Measurements from ENCODE around the gene PKMYT1.

DNA sequence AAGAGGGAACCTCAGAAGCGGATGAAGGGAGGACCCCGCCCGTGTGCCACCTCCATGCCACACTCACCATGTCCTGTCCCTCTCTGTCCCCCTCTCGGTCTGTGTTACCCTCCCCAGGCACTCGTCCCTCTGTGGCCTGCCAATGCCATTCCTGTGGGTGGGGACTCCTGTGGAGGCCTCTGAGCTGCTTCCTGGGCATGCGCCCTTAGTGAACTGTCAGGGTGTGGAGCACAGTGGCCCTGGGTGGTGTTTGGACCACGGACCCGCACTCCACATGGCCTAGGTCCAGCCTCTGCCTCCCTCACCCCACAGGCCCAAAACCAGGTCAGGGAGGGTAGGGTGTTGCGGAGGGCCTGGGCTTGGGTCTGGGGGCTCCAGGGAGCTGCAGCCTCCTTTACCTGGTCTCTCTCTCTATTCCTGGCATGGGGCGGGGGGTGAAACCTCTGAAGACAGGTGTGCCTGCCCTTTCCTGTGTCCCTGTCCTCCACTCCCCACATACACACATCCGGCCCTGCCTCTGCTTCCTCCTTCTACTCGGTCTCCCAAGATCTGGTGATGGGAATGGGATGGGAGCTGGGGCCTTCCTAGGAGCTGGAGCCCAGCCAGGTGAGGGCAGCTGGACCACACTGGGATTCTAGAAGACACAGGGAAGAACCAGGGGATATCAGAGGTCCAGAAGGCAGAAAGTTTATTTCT is 11.5 kb upstream of the PKMYT1 start:
- TF ChIP-seq, protein P1, sequence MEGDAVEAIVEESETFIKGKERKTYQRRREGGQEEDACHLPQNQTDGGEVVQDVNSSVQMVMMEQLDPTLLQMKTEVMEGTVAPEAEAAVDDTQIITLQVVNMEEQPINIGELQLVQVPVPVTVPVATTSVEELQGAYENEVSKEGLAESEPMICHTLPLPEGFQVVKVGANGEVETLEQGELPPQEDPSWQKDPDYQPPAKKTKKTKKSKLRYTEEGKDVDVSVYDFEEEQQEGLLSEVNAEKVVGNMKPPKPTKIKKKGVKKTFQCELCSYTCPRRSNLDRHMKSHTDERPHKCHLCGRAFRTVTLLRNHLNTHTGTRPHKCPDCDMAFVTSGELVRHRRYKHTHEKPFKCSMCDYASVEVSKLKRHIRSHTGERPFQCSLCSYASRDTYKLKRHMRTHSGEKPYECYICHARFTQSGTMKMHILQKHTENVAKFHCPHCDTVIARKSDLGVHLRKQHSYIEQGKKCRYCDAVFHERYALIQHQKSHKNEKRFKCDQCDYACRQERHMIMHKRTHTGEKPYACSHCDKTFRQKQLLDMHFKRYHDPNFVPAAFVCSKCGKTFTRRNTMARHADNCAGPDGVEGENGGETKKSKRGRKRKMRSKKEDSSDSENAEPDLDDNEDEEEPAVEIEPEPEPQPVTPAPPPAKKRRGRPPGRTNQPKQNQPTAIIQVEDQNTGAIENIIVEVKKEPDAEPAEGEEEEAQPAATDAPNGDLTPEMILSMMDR (IDR thresholded peaks at IDR 0.05), result no peak
- TF ChIP-seq POLR2A (IDR thresholded peaks at IDR 0.05), result no peak
- no peak for TF ChIP-seq POLR2AphosphoS5 (IDR thresholded peaks at IDR 0.05; ENCODE audit: insufficient read depth in 1 of 2, low read depth in 1 of 2)
